DND-41 (cell line): ENCODE measurements around the gene MINK1.

Experiments used
- ATAC-seq: fragments of 200-7000 bp; cut with Tn5 transposase; 3 replicates; pipeline ENCODE4 v1.9.1; 2021; ENCODE audit warnings: low read depth; ENCODE audit not compliant: insufficient read depth
- DNase-seq: peaks from one replicate; pipeline ENCODE4 v3.0.0-alpha.2; 2020
- H2AFZ ChIP-seq: 2 replicates; pipeline ENCODE4 v1.6.0; 2012; ENCODE audit warnings: low read depth, low read length
- H3K27ac ChIP-seq: 2 replicates; pipeline ENCODE4 v1.5.1; 2012; ENCODE audit warnings: low read length, inconsistent platforms
- H3K27me3 ChIP-seq: fragments of 200-600 bp; sonication (generic); 2 replicates; pipeline ENCODE4 v1.6.0; 2012; ENCODE audit warnings: low read length, mild to moderate bottlenecking, inconsistent platforms; ENCODE audit not compliant: insufficient read depth, poor library complexity
- H3K36me3 ChIP-seq: 2 replicates; pipeline ENCODE4 v1.5.1; 2012; ENCODE audit warnings: low read length, inconsistent platforms; ENCODE audit not compliant: insufficient read depth
- H3K4me1 ChIP-seq: 2 replicates; pipeline ENCODE4 v1.5.1; 2012; ENCODE audit warnings: mild to moderate bottlenecking, low read length; ENCODE audit not compliant: insufficient read depth
- H3K4me2 ChIP-seq: 2 replicates; pipeline ENCODE4 v1.6.0; 2012; ENCODE audit warnings: mild to moderate bottlenecking, moderate library complexity, low read length, inconsistent platforms; ENCODE audit not compliant: insufficient read depth
- H3K4me3 ChIP-seq, 2 experiments: fragments of 200-600 bp in 1 of 2; shearing (Covaris generic) in 1 of 2; 2 replicates each; pipeline ENCODE4 v1.5.1; 2012 to 2016; ENCODE audit warnings: inconsistent platforms in 2 of 2, low read length in 2 of 2, mild to moderate bottlenecking in 2 of 2, low read depth in 1 of 2, moderate library complexity in 1 of 2
- H3K79me2 ChIP-seq: 2 replicates; pipeline ENCODE4 v1.6.0; 2012; ENCODE audit warnings: low read length, inconsistent platforms; ENCODE audit not compliant: insufficient read depth
- H3K9ac ChIP-seq: 2 replicates; pipeline ENCODE4 v1.6.0; 2012; ENCODE audit warnings: low read depth, mild to moderate bottlenecking, inconsistent platforms, low read length, moderate library complexity
- H3K9me3 ChIP-seq: 2 replicates; pipeline ENCODE4 v1.5.1; 2012; ENCODE audit warnings: low read length, moderate library complexity, mild to moderate bottlenecking, inconsistent platforms; ENCODE audit not compliant: insufficient read depth, severe bottlenecking
- H4K20me1 ChIP-seq: 2 replicates; pipeline ENCODE4 v1.6.0; 2012; ENCODE audit warnings: low read length; ENCODE audit not compliant: insufficient read depth
- CTCF ChIP-seq: IDR thresholded peaks from 2 replicates; pipeline ENCODE4 v1.5.1; 2012; ENCODE audit warnings: borderline replicate concordance, low read length, moderate library complexity, mild to moderate bottlenecking; ENCODE audit not compliant: poor library complexity, severe bottlenecking; ENCODE audit errors: extremely low read depth
- EZH2 ChIP-seq: IDR thresholded peaks from 3 replicates; pipeline ENCODE4 v1.6.1; 2012; ENCODE audit warnings: borderline replicate concordance, low read depth, mild to moderate bottlenecking, moderate library complexity, low read length, inconsistent platforms; ENCODE audit not compliant: severe bottlenecking

The MINK1 gene

DNA sequence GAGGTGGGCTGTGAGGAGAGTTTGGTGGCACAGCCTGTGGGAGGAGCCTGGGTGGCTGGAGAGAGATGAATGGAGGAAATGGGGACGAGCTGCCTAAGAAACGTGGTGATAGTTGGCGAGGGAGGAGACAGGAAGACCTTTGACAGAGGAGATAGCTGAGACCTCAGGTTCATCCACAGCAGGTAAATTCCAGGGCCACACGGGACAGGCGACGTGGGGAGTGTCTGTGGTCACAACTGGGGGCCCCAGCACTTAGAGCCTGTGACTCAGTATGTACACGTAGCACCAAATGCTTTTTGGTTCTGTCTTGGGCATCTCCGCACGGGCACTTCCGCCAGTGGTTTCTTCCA, 7.7 kb downstream of the MINK1 start:
- ATAC-seq, result no peak
- peaks cover 66% of the 10 kb centered on the region for H3K79me2 ChIP-seq
- H3K27me3 ChIP-seq, result no peaks in the 10 kb centered on the region
- no peaks in the 10 kb centered on the region; the same call in 1 of the 2 replicates for H3K4me1 ChIP-seq
- no peak overlapping the region for H2AFZ ChIP-seq
- H3K36me3 ChIP-seq, result 0 out of 2 replicates have a peak, but pooled peaks cover 6% of the 10 kb centered on the region
- peaks cover 86% of the 10 kb centered on the region for H4K20me1 ChIP-seq
- no peak overlapping the region for H3K4me3 ChIP-seq
- H3K27ac ChIP-seq, result no peak overlapping the region
- TF ChIP-seq EZH2, result no peak
- no peak for TF ChIP-seq CTCF
- H3K9me3 ChIP-seq, result no peaks in the 10 kb centered on the region
- no peak for DNase-seq
- H3K9ac ChIP-seq, result no peak overlapping the region
- H3K4me2 ChIP-seq, result no peak overlapping the region

GRCh38 chr17:4842376-4842775, 9.2 kb downstream of the MINK1 start:
- H3K4me1 ChIP-seq, result no peaks in the 10 kb centered on the region
- H4K20me1 ChIP-seq, result peaks cover 93% of the 10 kb centered on the region
- ATAC-seq (no peak), DNase-seq (no peak)
- H3K79me2 ChIP-seq, result peaks cover 70% of the 10 kb centered on the region
- H3K9ac ChIP-seq, result no peak overlapping the region
- TF ChIP-seq CTCF (no peak), EZH2 (no peak)
- no peaks in the 10 kb centered on the region for H3K9me3 ChIP-seq
- no peaks in the 10 kb centered on the region for H3K27me3 ChIP-seq
- no peak overlapping the region for H2AFZ ChIP-seq
- no peak overlapping the region for H3K27ac ChIP-seq
- no peak overlapping the region for H3K4me2 ChIP-seq
- no peak overlapping the region for H3K4me3 ChIP-seq
- 0 out of 2 replicates have a peak, but pooled peaks cover 2% of the 10 kb centered on the region for H3K36me3 ChIP-seq

- Histone ChIP-seq H3K27me3 (no peaks in the 10 kb centered on the region), H4K20me1 (peaks cover 91% of the 10 kb centered on the region), H3K36me3 (no peaks in the 10 kb centered on the region), H3K79me2 (peaks cover 68% of the 10 kb centered on the region), H3K9ac (no peak overlapping the region), H3K4me1 (no peaks in the 10 kb centered on the region), H3K9me3 (no peaks in the 10 kb centered on the region), H3K4me2 (no peak overlapping the region), H3K27ac (no peak overlapping the region), H2AFZ (no peak overlapping the region), H3K4me3 (no peak overlapping the region)
- TF ChIP-seq CTCF, result no peak
- TF ChIP-seq EZH2, result no peak
- no peak for ATAC-seq
- no peak for DNase-seq
Measured at GRCh38 chr17:4843321-4844000, 10.3 kb downstream of the MINK1 start.
